ENCODE measurements around the gene NME7.

The NME7 gene

GRCh38 chr1:169307176-169307575 lies 60.4 kb downstream of the NME7 start:
- H3K9me3 ChIP-seq (ENCODE audit: severe bottlenecking): no peaks in the 10 kb centered on the region
- H3K27me3 ChIP-seq (ENCODE audit: insufficient read depth, low read depth, severe bottlenecking): no peaks in the 10 kb centered on the region
- no peak for DNase-seq
- no peak overlapping the region for H3K27ac ChIP-seq
- TF ChIP-seq CTCF (IDR thresholded peaks at IDR 0.05; ENCODE audit: low read depth, low read length): no peak
- H3K36me3 ChIP-seq: no peaks in the 10 kb centered on the region
- H3K4me3 ChIP-seq (ENCODE audit: low read depth, low read length): no peak overlapping the region

GRCh38 chr1:169305948-169306347 lies 61.6 kb downstream of the NME7 start:
- no peak for DNase-seq
- Histone ChIP-seq H3K36me3 (no peaks in the 10 kb centered on the region), H3K4me3 (ENCODE audit: low read depth, low read length) (no peak overlapping the region), H3K27me3 (ENCODE audit: insufficient read depth, low read depth, severe bottlenecking) (no peaks in the 10 kb centered on the region), H3K27ac (no peak overlapping the region), H3K9me3 (ENCODE audit: severe bottlenecking) (no peaks in the 10 kb centered on the region)
- no peak for TF ChIP-seq CTCF (IDR thresholded peaks at IDR 0.05; ENCODE audit: low read depth, low read length)

GRCh38 chr1:169305356-169305755 lies 62.2 kb downstream of the NME7 start:
- TF ChIP-seq CTCF (IDR thresholded peaks at IDR 0.05; ENCODE audit: low read depth, low read length): no peak
- Histone ChIP-seq H3K27ac (no peak overlapping the region), H3K27me3 (ENCODE audit: insufficient read depth, low read depth, severe bottlenecking) (no peaks in the 10 kb centered on the region), H3K9me3 (ENCODE audit: severe bottlenecking) (no peaks in the 10 kb centered on the region), H3K4me3 (ENCODE audit: low read depth, low read length) (no peak overlapping the region), H3K36me3 (no peaks in the 10 kb centered on the region)
- no peak for DNase-seq

- TF ChIP-seq CTCF (IDR thresholded peaks at IDR 0.05; ENCODE audit: low read depth, low read length): no peak
- no peak overlapping the region for H3K27ac ChIP-seq
- H3K9me3 ChIP-seq (ENCODE audit: severe bottlenecking): no peaks in the 10 kb centered on the region
- no peaks in the 10 kb centered on the region for H3K27me3 ChIP-seq (ENCODE audit: insufficient read depth, low read depth, severe bottlenecking)
- no peak for DNase-seq
- no peaks in the 10 kb centered on the region for H3K36me3 ChIP-seq
- H3K4me3 ChIP-seq (ENCODE audit: low read depth, low read length): no peak overlapping the region
Observed at GRCh38 chr1:169300854-169301253, 66.7 kb downstream of the NME7 start.

GRCh38 chr1:169298441-169298840 lies 69.2 kb downstream of the NME7 start:
- no peaks in the 10 kb centered on the region for H3K36me3 ChIP-seq

More at GRCh38 chr1:169298441-169298840, 69.2 kb downstream of the NME7 start:
- H3K27me3 ChIP-seq (ENCODE audit: insufficient read depth, low read depth, severe bottlenecking): no peaks in the 10 kb centered on the region
- TF ChIP-seq CTCF (IDR thresholded peaks at IDR 0.05; ENCODE audit: low read depth, low read length): no peak
- DNase-seq: no peak
- H3K4me3 ChIP-seq (ENCODE audit: low read depth, low read length): no peak overlapping the region
- H3K9me3 ChIP-seq (ENCODE audit: severe bottlenecking): no peaks in the 10 kb centered on the region
- H3K27ac ChIP-seq: no peak overlapping the region
